Muscle layer of duodenum (tissue), 2 donors: ENCODE data around the gene TCP11L2.
"Not testable (repeated sequence)": the region's sequence is repeated elsewhere in the genome, so short reads cannot be mapped to it uniquely, and the experiment has no call there.

Experiments
- H3K27ac ChIP-seq: one replicate; pipeline ENCODE4 v1.7.0; 2013; ENCODE audit warnings: mild to moderate bottlenecking, low read length
- H3K27me3 ChIP-seq: one replicate; pipeline ENCODE4 v1.7.0; 2013; ENCODE audit warnings: low read depth, mild to moderate bottlenecking, control low read depth, low read length
- H3K36me3 ChIP-seq, 2 donors: one replicate each; pipeline ENCODE4 v1.7.0; 2013; ENCODE audit warnings: low read length in 2 of 2, control low read depth in 1 of 2, mild to moderate bottlenecking in 1 of 2; ENCODE audit not compliant: insufficient read depth in 2 of 2, control insufficient read depth in 1 of 2
- H3K4me1 ChIP-seq, 2 donors: one replicate each; pipeline ENCODE4 v1.7.0; 2013; ENCODE audit warnings: low read length in 2 of 2, mild to moderate bottlenecking in 2 of 2, control low read depth in 1 of 2, moderate library complexity in 1 of 2; ENCODE audit not compliant: insufficient read depth in 2 of 2, control insufficient read depth in 1 of 2
- H3K4me3 ChIP-seq, 2 donors: one replicate each; pipeline ENCODE4 v1.7.0; 2013; ENCODE audit warnings: low read length in 2 of 2, low read depth in 1 of 2, mild to moderate bottlenecking in 1 of 2
- H3K9me3 ChIP-seq, 2 donors: one replicate each; pipeline ENCODE4 v1.7.0; 2013; ENCODE audit warnings: low read length in 2 of 2, control low read depth in 1 of 2, mild to moderate bottlenecking in 1 of 2; ENCODE audit not compliant: control insufficient read depth in 1 of 2
- donor health status: healthy.

Gene TCP11L2

GRCh38 chr12:106309671-106310505 is 7.4 kb downstream of the TCP11L2 start:
- H3K27ac ChIP-seq: no peak overlapping the region
- H3K4me1 ChIP-seq: peaks cover 0 to 43% of the 10 kb centered on the region in 2 donors
- no peak overlapping the region for H3K4me3 ChIP-seq
- H3K36me3 ChIP-seq: peaks cover 0 to 6% of the 10 kb centered on the region in 2 donors
- no peaks in the 10 kb centered on the region for H3K27me3 ChIP-seq
- no peaks in the 10 kb centered on the region for H3K9me3 ChIP-seq

- no peaks in the 10 kb centered on the region for H3K27me3 ChIP-seq
- no peaks in the 10 kb centered on the region for H3K9me3 ChIP-seq
- H3K27ac ChIP-seq: no peak overlapping the region
- peaks cover 0 to 35% of the 10 kb centered on the region in 2 donors for H3K4me1 ChIP-seq
- peaks cover 0 to 14% of the 10 kb centered on the region in 2 donors for H3K36me3 ChIP-seq
- H3K4me3 ChIP-seq: no peak overlapping the region
Observed at GRCh38 chr12:106310687-106311086, 8.2 kb downstream of the TCP11L2 start.

GRCh38 chr12:106311139-106311538 is 8.6 kb downstream of the TCP11L2 start:
- no peaks in the 10 kb centered on the region for H3K9me3 ChIP-seq
- no peak overlapping the region for H3K27ac ChIP-seq
- H3K4me3 ChIP-seq: no peak overlapping the region
- no peaks in the 10 kb centered on the region for H3K27me3 ChIP-seq
- peaks cover 2 to 17% of the 10 kb centered on the region in 2 donors for H3K36me3 ChIP-seq
- H3K4me1 ChIP-seq: peaks cover 0 to 32% of the 10 kb centered on the region in 2 donors

GRCh38 chr12:106313413-106313812 is 10.9 kb downstream of the TCP11L2 start:
- Histone ChIP-seq H3K36me3 (peaks cover 7 to 34% of the 10 kb centered on the region in 2 donors), H3K4me1 (peaks cover 0 to 15% of the 10 kb centered on the region in 2 donors)
- H3K27ac ChIP-seq, H3K27me3 ChIP-seq, H3K9me3 ChIP-seq, H3K4me3 ChIP-seq: not testable (repeated sequence)

- no peak overlapping the region for H3K4me3 ChIP-seq
- H3K27me3 ChIP-seq: no peaks in the 10 kb centered on the region
- no peak overlapping the region for H3K27ac ChIP-seq
- no peaks in the 10 kb centered on the region for H3K4me1 ChIP-seq
- H3K36me3 ChIP-seq: peaks cover 14 to 47% of the 10 kb centered on the region in 2 donors
- H3K9me3 ChIP-seq: no peaks in the 10 kb centered on the region
Observed at GRCh38 chr12:106315523-106315922, 13.0 kb downstream of the TCP11L2 start.

GRCh38 chr12:106317406-106318082 is 15.0 kb downstream of the TCP11L2 start:
- Histone ChIP-seq H3K4me3 (no peak overlapping the region), H3K27me3 (no peaks in the 10 kb centered on the region), H3K36me3 (peaks cover 24 to 67% of the 10 kb centered on the region in 2 donors), H3K9me3 (no peaks in the 10 kb centered on the region), H3K27ac (no peak overlapping the region), H3K4me1 (no peaks in the 10 kb centered on the region)

GRCh38 chr12:106321139-106321850 is 18.8 kb downstream of the TCP11L2 start:
- no peaks in the 10 kb centered on the region for H3K27me3 ChIP-seq
- no peak overlapping the region for H3K27ac ChIP-seq
- no peaks in the 10 kb centered on the region for H3K4me1 ChIP-seq
- H3K9me3 ChIP-seq: no peaks in the 10 kb centered on the region
- H3K36me3 ChIP-seq: peaks cover 41 to 81% of the 10 kb centered on the region in 2 donors
- H3K4me3 ChIP-seq: no peak overlapping the region

- no peaks in the 10 kb centered on the region for H3K9me3 ChIP-seq
- no peak overlapping the region for H3K4me3 ChIP-seq
- no peaks in the 10 kb centered on the region for H3K27me3 ChIP-seq
- no peak overlapping the region for H3K27ac ChIP-seq
- no peaks in the 10 kb centered on the region for H3K4me1 ChIP-seq
- peaks cover 38 to 73% of the 10 kb centered on the region in 2 donors for H3K36me3 ChIP-seq
Observed at GRCh38 chr12:106323537-106323936, 21.0 kb downstream of the TCP11L2 start.

GRCh38 chr12:106327309-106327869 is 24.9 kb downstream of the TCP11L2 start:
- H3K9me3 ChIP-seq: no peaks in the 10 kb centered on the region
- H3K36me3 ChIP-seq: peaks cover 23 to 66% of the 10 kb centered on the region in 2 donors
- H3K4me1 ChIP-seq: no peaks in the 10 kb centered on the region
- no peak overlapping the region for H3K4me3 ChIP-seq
- H3K27me3 ChIP-seq: no peaks in the 10 kb centered on the region
- H3K27ac ChIP-seq: no peak overlapping the region

- Histone ChIP-seq H3K36me3 (peaks cover 13 to 60% of the 10 kb centered on the region in 2 donors), H3K4me3 (no peak overlapping the region), H3K27me3 (no peaks in the 10 kb centered on the region), H3K27ac (no peak overlapping the region), H3K9me3 (no peaks in the 10 kb centered on the region), H3K4me1 (no peaks in the 10 kb centered on the region)
Observed at GRCh38 chr12:106328735-106329134, 26.2 kb downstream of the TCP11L2 start.
